ENCODE measurements around the gene JPH2.

JPH2 gene

DNA sequence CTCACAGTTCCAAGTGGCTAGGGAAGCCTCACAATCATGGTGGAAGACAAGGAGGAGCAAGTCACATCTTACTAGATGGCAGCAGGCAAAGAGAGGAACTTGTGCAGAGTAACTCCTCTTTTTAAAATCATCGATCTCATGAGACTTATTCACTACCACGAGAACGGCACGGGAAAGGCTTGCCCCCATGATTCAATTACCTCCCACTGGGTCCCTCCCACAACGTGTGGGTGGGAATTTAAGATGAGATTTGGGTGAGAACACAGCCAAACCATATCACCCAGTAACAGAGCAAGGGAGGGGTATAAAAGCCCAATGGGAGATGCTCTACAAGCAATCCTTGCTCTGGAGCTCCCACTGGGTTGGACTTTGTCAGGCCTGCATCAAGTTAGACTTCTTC is 80.4 kb downstream of the JPH2 start:
- TF ChIP-seq ZFX (IDR thresholded peaks at IDR 0.05; ENCODE audit: borderline replicate concordance) = no peak
- TF ChIP-seq, protein P1, sequence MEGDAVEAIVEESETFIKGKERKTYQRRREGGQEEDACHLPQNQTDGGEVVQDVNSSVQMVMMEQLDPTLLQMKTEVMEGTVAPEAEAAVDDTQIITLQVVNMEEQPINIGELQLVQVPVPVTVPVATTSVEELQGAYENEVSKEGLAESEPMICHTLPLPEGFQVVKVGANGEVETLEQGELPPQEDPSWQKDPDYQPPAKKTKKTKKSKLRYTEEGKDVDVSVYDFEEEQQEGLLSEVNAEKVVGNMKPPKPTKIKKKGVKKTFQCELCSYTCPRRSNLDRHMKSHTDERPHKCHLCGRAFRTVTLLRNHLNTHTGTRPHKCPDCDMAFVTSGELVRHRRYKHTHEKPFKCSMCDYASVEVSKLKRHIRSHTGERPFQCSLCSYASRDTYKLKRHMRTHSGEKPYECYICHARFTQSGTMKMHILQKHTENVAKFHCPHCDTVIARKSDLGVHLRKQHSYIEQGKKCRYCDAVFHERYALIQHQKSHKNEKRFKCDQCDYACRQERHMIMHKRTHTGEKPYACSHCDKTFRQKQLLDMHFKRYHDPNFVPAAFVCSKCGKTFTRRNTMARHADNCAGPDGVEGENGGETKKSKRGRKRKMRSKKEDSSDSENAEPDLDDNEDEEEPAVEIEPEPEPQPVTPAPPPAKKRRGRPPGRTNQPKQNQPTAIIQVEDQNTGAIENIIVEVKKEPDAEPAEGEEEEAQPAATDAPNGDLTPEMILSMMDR (IDR thresholded peaks at IDR 0.05) = no peak
- no peak overlapping the region for H3K27ac ChIP-seq

DNA sequence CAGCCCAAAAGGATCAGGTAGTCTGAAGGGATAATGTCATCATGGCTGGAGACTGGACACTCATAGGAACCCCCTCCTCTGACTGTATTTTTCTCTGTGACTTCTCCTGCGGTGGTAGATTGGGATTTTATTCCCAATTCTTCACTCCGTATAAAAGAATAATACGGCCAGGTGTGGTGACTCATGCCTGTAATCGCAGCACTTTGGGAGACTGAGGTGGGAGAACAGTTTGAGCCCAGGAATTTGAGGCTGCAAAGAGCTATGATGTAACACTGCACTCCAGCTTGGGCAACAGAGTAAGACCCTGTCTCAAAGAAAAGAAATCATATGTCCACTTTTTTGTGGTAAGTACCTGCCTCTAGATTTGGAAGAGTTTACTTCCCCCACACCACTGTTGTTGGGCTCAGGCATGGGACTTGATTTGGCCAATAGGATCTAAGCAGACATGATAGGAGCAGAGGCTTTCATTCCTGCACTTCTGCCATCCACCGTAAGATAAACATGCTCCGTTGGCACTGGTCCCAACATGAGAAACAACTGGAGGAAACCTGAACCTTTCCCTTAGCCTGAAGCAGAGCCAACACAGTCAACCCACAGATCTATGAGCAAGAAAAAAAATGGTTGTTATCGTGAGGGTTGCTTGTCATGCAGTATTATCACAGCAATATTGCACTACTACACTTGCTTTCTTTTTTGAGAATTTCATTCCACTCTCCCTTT is 82.0 kb downstream of the JPH2 start:
- TF ChIP-seq ZFX (IDR thresholded peaks at IDR 0.05; ENCODE audit: borderline replicate concordance) = no peak
- TF ChIP-seq, protein P1 (IDR thresholded peaks at IDR 0.05) = no peak
- no peak overlapping the region for H3K27ac ChIP-seq

DNA sequence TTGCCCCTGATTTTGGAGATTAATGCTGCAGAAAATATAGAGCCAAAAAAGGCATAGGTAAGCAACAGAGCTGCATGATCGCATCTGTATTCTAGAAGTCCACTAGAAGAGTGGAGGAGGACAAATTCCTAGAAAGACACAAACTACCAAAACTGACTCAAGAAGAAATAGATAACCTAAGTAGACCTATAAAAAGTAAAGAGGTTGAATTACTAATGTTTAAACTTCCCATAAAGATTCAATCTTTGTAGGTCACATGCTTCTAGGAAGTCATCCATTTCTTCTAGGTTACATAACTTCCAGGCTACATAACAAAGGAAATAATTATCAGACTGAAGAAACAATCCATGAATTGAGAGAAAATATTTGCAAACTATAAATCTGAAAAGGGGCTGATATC is 84.4 kb downstream of the JPH2 start:
- TF ChIP-seq, protein P1 (IDR thresholded peaks at IDR 0.05) = no peak
- TF ChIP-seq ZFX (IDR thresholded peaks at IDR 0.05; ENCODE audit: borderline replicate concordance) = no peak
- H3K27ac ChIP-seq = no peak overlapping the region

DNA sequence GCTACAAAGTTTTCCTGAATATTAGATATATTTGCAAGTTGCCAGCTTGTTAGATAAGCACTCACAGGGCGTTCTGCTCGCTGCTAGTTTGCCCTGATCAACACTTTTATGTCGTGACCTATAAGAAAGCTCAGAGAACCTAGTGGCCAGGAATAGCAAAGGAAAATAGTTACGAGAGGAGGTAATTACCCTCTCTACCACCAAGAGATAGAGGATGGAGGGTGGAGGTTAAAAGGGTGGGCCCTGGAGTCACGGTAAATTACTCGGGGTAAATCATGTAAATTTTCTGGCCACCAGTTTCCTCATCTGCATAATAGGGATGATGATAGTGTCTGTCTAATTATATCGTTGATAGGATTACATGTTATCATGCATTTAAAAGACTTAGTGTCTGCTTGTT is 87.2 kb downstream of the JPH2 start:
- no peak overlapping the region for H3K27ac ChIP-seq
- no peak for TF ChIP-seq ZFX (IDR thresholded peaks at IDR 0.05; ENCODE audit: borderline replicate concordance)
- TF ChIP-seq, protein P1 (IDR thresholded peaks at IDR 0.05) = no peak

DNA sequence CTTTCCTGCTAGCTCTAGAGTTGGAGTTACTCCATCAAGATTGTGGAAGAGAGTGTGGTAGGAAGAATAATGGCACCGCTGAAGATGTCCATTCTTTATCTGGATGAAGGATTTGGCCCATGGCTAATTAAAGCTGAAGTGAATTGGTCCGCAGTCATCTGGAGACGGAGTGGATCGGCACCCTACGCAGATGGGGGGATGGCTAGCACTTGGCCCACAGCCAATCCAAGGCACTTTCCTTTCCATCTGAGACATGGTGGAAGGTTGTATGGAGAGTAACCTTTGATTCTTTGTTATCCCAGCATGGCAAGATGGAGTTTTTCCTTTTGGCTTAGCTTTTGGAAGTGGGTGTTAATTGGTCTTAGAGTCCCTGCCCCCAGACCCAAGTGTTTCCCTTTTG is 88.3 kb downstream of the JPH2 start:
- TF ChIP-seq, protein P1 (IDR thresholded peaks at IDR 0.05) = no peak
- TF ChIP-seq ZFX (IDR thresholded peaks at IDR 0.05; ENCODE audit: borderline replicate concordance) = no peak

DNA sequence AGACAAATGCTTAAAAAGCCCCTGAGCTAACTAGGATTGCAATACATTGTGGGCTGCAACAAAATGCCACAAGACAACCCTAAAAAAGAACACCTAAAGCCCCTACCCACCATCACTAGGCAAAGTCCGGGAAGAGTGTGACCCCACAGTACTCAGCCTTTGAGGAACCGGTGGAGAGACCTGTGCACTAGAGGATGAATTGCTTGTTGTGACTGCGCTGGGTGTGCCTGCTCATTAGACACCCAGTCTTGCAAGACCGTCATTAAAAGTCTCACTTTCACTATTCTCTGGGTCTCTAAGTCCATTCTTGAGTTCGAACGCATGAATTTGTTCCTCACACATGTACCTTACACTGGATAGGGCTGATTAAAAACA is 88.7 kb downstream of the JPH2 start:
- no peak overlapping the region for H3K27ac ChIP-seq
- TF ChIP-seq, protein P1 (IDR thresholded peaks at IDR 0.05) = no peak
- no peak for TF ChIP-seq ZFX (IDR thresholded peaks at IDR 0.05; ENCODE audit: borderline replicate concordance)

More for the DNA sequence above, 88.3 kb downstream of the JPH2 start:
- no peak overlapping the region for H3K27ac ChIP-seq

DNA sequence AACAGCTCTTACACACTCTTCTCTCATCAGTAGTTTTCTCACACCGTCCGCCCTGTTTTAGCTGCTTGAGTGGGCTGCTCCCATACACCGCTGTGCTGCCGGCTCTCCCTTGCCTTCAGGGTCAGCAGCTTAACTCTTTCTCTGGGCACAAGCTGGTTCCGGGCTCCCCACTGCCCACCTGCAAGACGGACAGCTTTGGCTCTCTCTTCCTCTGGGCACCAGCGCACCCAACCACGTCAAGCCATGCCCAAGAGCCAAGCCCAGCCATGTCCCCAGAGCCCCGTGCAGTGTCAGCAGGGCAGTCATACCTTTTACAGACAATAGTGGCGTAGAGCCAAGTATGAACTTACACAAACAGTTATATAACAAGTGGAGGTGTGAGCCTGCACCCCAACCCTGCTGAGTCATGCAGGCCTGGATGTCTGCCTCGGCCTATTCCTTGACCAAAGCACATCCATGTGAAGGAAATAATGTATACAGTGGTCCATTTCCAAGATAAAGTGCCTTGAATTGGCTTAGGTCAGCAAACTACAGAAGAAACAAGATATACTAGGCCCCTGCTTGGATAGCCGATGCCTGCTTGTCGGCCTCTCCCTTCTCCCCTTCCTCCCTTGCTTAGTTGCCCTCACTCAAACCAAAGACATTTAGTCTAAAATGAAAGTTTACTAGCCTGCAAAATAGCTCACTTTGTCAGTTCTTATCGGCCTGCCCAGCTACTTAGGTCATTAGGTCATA is 89.3 kb downstream of the JPH2 start:
- TF ChIP-seq ZFX (IDR thresholded peaks at IDR 0.05; ENCODE audit: borderline replicate concordance) = no peak
- TF ChIP-seq, protein P1 (IDR thresholded peaks at IDR 0.05) = no peak
- no peak overlapping the region for H3K27ac ChIP-seq

Measured in 22Rv1 (cell line).